Measurements from ENCODE around the gene MOB3A. TPM values are rescaled to one million over a fixed set of nuclear protein-coding genes. Genes with fewer than 3 reads are reported as not detected.
A peak's percentile ranks its signal among the peaks of the same experiment; 100 is the strongest.
"Not testable (repeated sequence)": the region's sequence is repeated elsewhere in the genome, so short reads cannot be mapped to it uniquely, and the experiment has no call there.

Gene MOB3A
- total and polyA plus RNA-seq, 11 donors: 7.1 to 32.3 (median 16.7) TPM

GRCh38 chr19:2097886-2098327 lies 1.8 kb upstream of the MOB3A start:
- intact Hi-C loops (cut with DNase I): loop anchor here in 3 of 10 donors (2.0 to 5.0 kb wide), 3 partner anchors 49 to 54 kb away; partner anchors contain the start of gene AP3D1 (in 2 of the 3)
- 81 to 91% (median 85%) methylated on average over 9 to 23 of the region's 23 CpGs for WGBS, 4 donors
- ATAC-seq (no peak), DNase-seq (peak in 1 of 5 donors; percentile 45)
- Histone ChIP-seq H3K27ac (peak overlapping the region in 2 of 12 donors; percentile 12 to 97), H3K36me3 (peaks cover 0 to 47% (median 37%) of the 10 kb centered on the region in 9 donors), H3K27me3 (no peaks in the 10 kb centered on the region), H3K9me3 (no peaks in the 10 kb centered on the region), H3K4me3 (no peak overlapping the region), H3K4me1 (peaks cover 0 to 38% (median 27%) of the 10 kb centered on the region in 12 donors)
- TF ChIP-seq CTCF (IDR thresholded peaks at IDR 0.05): no peak

DNA sequence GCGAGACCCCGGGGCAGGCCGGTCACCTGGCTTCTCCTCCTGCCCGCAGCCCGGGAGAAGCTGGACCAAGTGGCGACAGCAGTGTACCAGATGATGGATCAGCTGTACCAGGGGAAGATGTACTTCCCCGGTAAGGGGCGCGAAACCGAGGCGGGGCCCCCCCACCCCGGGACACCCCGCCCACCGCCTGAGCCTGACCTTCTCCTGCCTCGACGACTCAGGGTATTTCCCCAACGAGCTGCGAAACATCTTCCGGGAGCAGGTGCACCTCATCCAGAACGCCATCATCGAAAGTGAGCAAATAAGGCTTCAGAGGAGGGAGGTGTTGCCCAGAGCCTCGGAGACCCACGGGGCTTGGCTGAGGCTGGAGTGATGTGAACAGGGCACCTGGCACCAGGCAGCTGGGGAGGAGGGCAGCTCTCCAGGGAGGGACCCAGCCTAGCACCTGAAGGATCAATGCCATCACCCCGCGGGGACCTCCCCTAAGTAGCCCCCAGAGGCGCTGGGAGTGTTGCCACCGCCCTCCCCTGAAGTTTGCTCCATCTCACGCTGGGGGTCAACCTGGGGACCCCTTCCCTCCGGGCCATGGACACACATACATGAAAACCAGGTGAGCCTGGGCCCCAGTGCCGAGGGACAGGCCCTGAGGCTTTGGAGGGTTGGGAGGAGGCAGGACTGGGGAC lies 1.2 kb upstream of the MOB3A start:
- H3K27me3 ChIP-seq: no peaks in the 10 kb centered on the region
- no peaks in the 10 kb centered on the region for H3K9me3 ChIP-seq
- DNase-seq (no peak), ATAC-seq (no peak)
- 15 to 34% (median 32%) methylated on average over 22 to 30 of the region's 30 CpGs for WGBS, 4 donors
- intact Hi-C loops (cut with DNase I): loop anchor here in 3 of 10 donors (2.0 to 5.0 kb wide), 3 partner anchors 50 to 55 kb away; partner anchors contain the start of gene AP3D1 (in 2 of the 3)
- peaks cover 0 to 43% (median 33%) of the 10 kb centered on the region in 9 donors for H3K36me3 ChIP-seq
- peaks cover 0 to 44% (median 27%) of the 10 kb centered on the region in 12 donors for H3K4me1 ChIP-seq
- H3K4me3 ChIP-seq: peak overlapping the region in 11 of 12 donors; percentile 35 to 94 (median 67)
- H3K27ac ChIP-seq: peak overlapping the region in 9 of 12 donors; percentile 17 to 97 (median 56)
- no peak for TF ChIP-seq POLR2A (IDR thresholded peaks at IDR 0.05)
- TF ChIP-seq CTCF (IDR thresholded peaks at IDR 0.05): no peak

DNA sequence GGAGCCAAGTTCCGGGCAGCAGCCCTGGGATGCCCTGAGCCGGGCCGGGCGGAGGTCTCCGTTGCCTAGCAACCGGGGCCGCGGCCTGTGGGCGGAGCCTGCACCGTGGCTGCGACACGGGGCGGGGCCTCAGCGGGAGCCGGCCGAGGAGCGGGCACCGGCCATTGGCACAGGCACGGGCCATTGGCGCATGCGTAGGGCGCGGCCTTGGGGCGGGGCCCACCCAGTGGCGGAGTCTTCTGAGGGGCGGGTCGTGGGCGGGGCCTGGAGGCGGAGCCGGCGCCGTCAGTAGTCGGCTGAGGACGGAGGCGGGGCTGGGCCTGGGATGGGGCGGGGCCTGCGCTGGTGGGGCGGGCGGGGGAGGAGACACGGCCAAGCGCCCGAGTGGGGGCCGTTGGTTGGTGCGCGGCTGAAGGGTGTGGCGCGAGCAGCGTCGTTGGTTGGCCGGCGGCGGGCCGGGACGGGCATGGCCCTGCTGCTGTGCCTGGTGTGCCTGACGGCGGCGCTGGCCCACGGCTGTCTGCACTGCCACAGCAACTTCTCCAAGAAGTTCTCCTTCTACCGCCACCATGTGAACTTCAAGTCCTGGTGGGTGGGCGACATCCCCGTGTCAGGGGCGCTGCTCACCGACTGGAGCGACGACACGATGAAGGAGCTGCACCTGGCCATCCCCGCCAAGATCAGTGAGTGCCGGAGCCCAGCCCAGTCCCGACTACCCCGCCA lies 515 bp upstream of the MOB3A start, which contains the start of gene IZUMO4:
Gene IZUMO4, plus strand, starts transcription at position 436 of the 723 bp plus-strand sequence. Its CDS starts 31 bp downstream, at position 467.
- H3K4me1 ChIP-seq: peaks cover 0 to 51% (median 29%) of the 10 kb centered on the region in 12 donors
- intact Hi-C loops (cut with DNase I): loop anchor here in 3 of 10 donors (2.0 to 5.0 kb wide), 3 partner anchors 51 to 56 kb away; partner anchors contain the start of gene AP3D1 (in 2 of the 3)
- 0 to 1% (median 1%) methylated on average over 18 to 70 of the region's 70 CpGs for whole genome bisulfite sequencing, 4 donors

DNA sequence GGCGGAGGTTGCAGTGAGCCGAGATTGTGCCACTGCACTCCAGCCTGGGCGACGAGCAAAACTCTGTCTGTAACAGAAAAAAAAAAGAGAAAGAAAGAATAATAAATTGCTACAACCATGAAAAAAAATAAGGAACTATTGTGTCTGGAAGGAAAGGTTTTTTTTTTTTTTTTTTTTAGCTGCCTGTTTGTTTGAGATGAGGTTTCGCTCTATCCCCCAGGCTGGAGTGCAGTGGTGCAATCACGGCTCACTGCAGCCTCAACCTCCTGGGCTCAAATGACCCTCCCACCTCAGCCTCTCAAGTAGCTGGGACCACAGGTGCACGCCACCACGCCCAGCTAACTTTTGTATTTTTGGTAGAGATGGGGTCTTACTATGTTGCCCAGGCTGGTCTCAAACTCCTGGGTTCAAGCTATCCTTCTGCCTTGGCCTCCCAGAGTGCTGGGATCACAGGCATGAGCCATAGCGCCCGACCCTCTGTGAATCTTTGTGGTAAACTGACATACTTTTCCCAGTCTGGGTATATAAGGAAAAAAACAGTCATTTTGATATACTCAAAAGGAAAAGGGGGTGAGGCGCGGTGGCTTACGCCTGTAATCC lies 4.1 kb downstream of the MOB3A start:
- H3K27ac ChIP-seq: peak overlapping the region in 8 of 12 donors; percentile 13 to 98 (median 34)
- DNase-seq; ATAC-seq; H3K27me3 ChIP-seq; intact Hi-C loops (cut with DNase I); H3K9me3 ChIP-seq: not testable (repeated sequence)
- peaks cover 4 to 87% (median 43%) of the 10 kb centered on the region in 12 donors for H3K4me1 ChIP-seq
- 92 to 95% (median 93%) methylated on average over 13 of the region's 13 CpGs for WGBS, 4 donors
- H3K4me3 ChIP-seq: peak overlapping the region in 1 of 12 donors; percentile 37
- H3K36me3 ChIP-seq: peaks cover 0 to 10% (median 5%) of the 10 kb centered on the region in 9 donors

More for the DNA sequence above, 515 bp upstream of the MOB3A start, which contains the start of gene IZUMO4:
- no peaks in the 10 kb centered on the region for H3K27me3 ChIP-seq
- ATAC-seq: peak; percentile 82 to 90 (median 86)
- peak within 1 kb of the TSS; percentile 32 to 94 (median 72) for H3K4me3 ChIP-seq
- H3K36me3 ChIP-seq: peaks cover 0 to 36% (median 26%) of the 10 kb centered on the region in 9 donors
- no peak for TF ChIP-seq POLR2A (IDR thresholded peaks at IDR 0.05)
- peak in 10 of 12 donors; percentile 15 to 67 (median 43) for TF ChIP-seq CTCF (IDR thresholded peaks at IDR 0.05)
- peak within 1 kb of the TSS; percentile 89 to 99 (median 92) for H3K27ac ChIP-seq
- H3K9me3 ChIP-seq: no peaks in the 10 kb centered on the region
- DNase-seq: peak; percentile 99 to 100 (median 99)
